ENCODE results near the gene PPP2R5C. TPM values are rescaled to one million over a fixed set of nuclear protein-coding genes. Genes with fewer than 3 reads are reported as not detected.

The PPP2R5C gene
- total and polyA plus RNA-seq, 2 of the 4 experiments (the other 2 are of a cell fraction): 65.9 to 78.7 TPM

DNA sequence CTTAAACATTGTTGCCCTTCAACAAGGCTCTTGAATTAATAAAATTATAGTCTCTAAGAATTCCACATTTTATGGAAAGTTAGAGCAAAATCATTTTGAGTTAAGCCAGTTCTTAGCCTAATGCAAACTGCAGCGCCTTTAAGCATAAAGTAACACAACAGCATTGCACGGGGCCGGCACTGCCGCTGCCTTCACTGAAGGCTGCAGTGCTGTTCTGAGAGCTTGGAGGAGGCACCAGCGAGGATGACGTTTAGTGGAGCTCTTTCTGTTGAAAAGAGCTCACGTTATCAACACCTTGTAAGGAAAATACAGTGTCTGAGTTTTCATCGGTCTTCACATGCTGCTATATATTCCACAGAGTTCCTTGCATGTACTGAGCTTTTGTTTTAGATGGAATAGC, 164.6 kb downstream of the PPP2R5C start:
- peaks cover 5% of the 10 kb centered on the region; the same call in 1 of the 2 replicates for H4K20me1 ChIP-seq (ENCODE audit: insufficient read depth, low read length)
- no peak overlapping the region for H2BK5ac ChIP-seq (ENCODE audit: low read depth, low read length, poor library complexity, severe bottlenecking)
- no peak overlapping the region for H3K4me3 ChIP-seq (ENCODE audit: insufficient read depth, low read depth, low read length)
- WGBS, 2 experiments (ENCODE audit: extremely low coverage in 2 of 2, insufficient read length in 1 of 2): 80% methylated on average over 2 of the region's 8 CpGs; no CpG with 5 or more reads in 1 of the 2 experiments
- no peak overlapping the region for H3K27ac ChIP-seq (ENCODE audit: insufficient read depth, low read length)
- no peak overlapping the region for H2BK20ac ChIP-seq (ENCODE audit: low read depth, low read length)
- no peaks in the 10 kb centered on the region for H3K27me3 ChIP-seq (ENCODE audit: control insufficient read depth, insufficient read depth, low read length)
- no peak overlapping the region for H3K14ac ChIP-seq (replicated peaks; ENCODE audit: low read depth, low read length)
- no peak overlapping the region for H2BK120ac ChIP-seq (ENCODE audit: low read depth, low read length)
- no peak overlapping the region for H3K18ac ChIP-seq (ENCODE audit: low read depth, low read length)
- H4K91ac ChIP-seq (ENCODE audit: insufficient read depth, low read depth, low read length): no peak overlapping the region
- in situ Hi-C loops (cut with MboI; ENCODE audit: low sequenced_read_pairs) (no loop called here), intact Hi-C loops (cut with micrococcal nuclease) (loop anchor here (10.0 kb wide), 1 partner anchor 151 kb away; no protein-coding TSS in a partner anchor), dilution Hi-C loops (cut with HindIII; ENCODE audit: low sequenced_read_pairs, unreplicated experiment) (no loop called here)
- TSS peak; percentile 59 for BruUV-seq (replicated peaks)
- peaks cover 11% of the 10 kb centered on the region for H3K36me3 ChIP-seq (ENCODE audit: control insufficient read depth, insufficient read depth, low read length)
- H2AFZ ChIP-seq (replicated peaks; ENCODE audit: low read length, poor library complexity): no peak overlapping the region
- H3K4me1 ChIP-seq (ENCODE audit: control insufficient read depth, insufficient read depth, low read length): peaks cover 4% of the 10 kb centered on the region
- H3K4ac ChIP-seq (ENCODE audit: low read depth, low read length): no peak overlapping the region
- H4K5ac ChIP-seq (ENCODE audit: low read depth, low read length): no peak overlapping the region
- H4K8ac ChIP-seq (ENCODE audit: low read depth in 2 of 2, low read length in 2 of 2): no peak overlapping the region
- ATAC-seq (ENCODE audit: low read depth) (no peak), DNase-seq (no peak)
- ChIA-PET POLR2A (ENCODE audit: unreplicated experiment) (no interaction called here), CTCF (no interaction called here)
- H3K79me1 ChIP-seq (ENCODE audit: low read depth in 1 of 2, low read length in 2 of 2): peaks cover 6 to 8% of the 10 kb centered on the region in 2 experiments
- peaks cover 8% of the 10 kb centered on the region for H3K9me1 ChIP-seq (ENCODE audit: insufficient read depth, low read length)
- H2AK9ac ChIP-seq (replicated peaks; ENCODE audit: low read depth, low read length, poor library complexity): no peak overlapping the region
- H3K56ac ChIP-seq (ENCODE audit: extremely low read depth, insufficient read depth, low read length): no peak overlapping the region
- no peaks in the 10 kb centered on the region for H3K9me3 ChIP-seq (ENCODE audit: control insufficient read depth, insufficient read depth, low read length)
- no peak overlapping the region for H3K9ac ChIP-seq (ENCODE audit: low read depth, low read length)
- H2AK5ac ChIP-seq (ENCODE audit: low read depth, low read length): no peak overlapping the region
- no peak overlapping the region for H3K23ac ChIP-seq (ENCODE audit: low read depth, low read length)
- H2BK15ac ChIP-seq (ENCODE audit: low read depth, low read length): no peak overlapping the region
- H3K4me2 ChIP-seq (ENCODE audit: low read depth, low read length): no peak overlapping the region
- TF ChIP-seq RFX5 (IDR thresholded peaks at IDR 0.05; ENCODE audit: low read depth, low read length) (no peak), NFE2L2 (IDR thresholded peaks at IDR 0.05; ENCODE audit: low read depth, low read length) (no peak), FOS (IDR thresholded peaks at IDR 0.05; ENCODE audit: low read depth, low read length) (no peak), RCOR1 (IDR thresholded peaks at IDR 0.05; ENCODE audit: insufficient replicate concordance, low read length) (no peak), RAD21 (IDR thresholded peaks at IDR 0.05; ENCODE audit: low read length) (no peak), MAZ (IDR thresholded peaks at IDR 0.05; ENCODE audit: borderline replicate concordance, low read depth, low read length) (no peak)
- TF ChIP-seq, protein P1, sequence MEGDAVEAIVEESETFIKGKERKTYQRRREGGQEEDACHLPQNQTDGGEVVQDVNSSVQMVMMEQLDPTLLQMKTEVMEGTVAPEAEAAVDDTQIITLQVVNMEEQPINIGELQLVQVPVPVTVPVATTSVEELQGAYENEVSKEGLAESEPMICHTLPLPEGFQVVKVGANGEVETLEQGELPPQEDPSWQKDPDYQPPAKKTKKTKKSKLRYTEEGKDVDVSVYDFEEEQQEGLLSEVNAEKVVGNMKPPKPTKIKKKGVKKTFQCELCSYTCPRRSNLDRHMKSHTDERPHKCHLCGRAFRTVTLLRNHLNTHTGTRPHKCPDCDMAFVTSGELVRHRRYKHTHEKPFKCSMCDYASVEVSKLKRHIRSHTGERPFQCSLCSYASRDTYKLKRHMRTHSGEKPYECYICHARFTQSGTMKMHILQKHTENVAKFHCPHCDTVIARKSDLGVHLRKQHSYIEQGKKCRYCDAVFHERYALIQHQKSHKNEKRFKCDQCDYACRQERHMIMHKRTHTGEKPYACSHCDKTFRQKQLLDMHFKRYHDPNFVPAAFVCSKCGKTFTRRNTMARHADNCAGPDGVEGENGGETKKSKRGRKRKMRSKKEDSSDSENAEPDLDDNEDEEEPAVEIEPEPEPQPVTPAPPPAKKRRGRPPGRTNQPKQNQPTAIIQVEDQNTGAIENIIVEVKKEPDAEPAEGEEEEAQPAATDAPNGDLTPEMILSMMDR (conservative IDR thresholded peaks at IDR 0.05; ENCODE audit: low read depth, low read length): no peak
